ENCODE results near the gene GOLGA6L2.

Gene GOLGA6L2, protein sequence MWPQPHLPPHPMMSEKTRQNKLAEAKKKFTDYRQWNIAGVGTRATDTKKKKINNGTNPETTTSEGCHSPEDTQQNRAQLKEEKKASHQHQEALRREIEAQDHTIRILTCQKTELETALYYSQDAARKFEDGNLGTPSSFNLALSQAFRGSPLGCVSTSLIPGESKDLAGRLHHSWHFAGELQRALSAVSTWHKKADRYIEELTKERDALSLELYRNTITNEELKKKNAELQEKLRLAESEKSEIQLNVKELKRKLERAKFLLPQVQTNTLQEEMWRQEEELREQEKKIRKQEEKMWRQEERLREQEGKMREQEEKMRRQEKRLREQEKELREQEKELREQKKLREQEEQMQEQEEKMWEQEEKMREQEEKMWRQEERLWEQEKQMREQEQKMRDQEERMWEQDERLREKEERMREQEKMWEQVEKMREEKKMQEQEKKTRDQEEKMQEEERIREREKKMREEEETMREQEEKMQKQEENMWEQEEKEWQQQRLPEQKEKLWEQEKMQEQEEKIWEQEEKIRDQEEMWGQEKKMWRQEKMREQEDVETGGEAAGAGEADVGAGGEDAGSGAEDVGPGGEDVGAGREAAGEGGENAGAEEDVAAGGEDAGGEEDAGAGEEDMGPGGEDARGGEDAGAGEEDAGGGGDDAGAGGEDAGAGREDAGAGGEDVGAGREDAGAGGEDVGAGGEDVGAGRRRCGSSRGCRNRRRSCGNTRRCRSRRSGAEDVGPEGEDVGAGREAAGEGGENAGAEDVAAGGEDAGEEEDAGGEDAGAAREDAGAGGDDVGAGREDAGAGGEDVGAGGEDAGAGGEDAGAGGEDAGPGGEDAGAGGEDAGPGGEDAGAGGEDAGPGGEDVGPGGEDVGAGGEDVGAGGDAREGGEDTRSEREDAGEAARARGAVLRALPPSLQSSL

DNA sequence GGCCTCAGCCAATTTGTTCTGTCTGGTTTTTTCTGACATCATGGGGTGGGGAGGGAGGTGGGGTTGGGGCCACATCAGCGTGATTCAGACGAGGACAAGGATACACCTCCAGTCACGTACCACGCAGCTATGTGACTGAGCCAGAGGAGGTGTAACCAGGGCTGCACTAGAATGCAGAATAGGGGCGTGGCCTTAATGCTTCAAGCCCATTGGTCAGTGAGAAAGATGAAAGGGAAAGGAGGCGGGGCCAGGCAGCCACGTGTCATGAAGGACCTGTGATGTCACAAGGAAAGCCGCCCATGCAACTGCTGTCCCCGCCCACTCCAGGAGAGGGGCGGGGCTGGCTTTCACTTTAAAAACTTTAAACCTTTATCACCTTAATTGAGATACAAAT lies at the start of gene GOLGA6L2:
TSS of gene GOLGA6L2 (minus strand) at position 137 of the 394 bp plus-strand sequence. CDS start at position 75, 62 bp downstream.
- no peak within 1 kb of the TSS for H3K27ac Mint-ChIP-seq
- no peak within 1 kb of the TSS for H3K4me3 Mint-ChIP-seq
- DNase-seq (no peak), ATAC-seq (replicated peaks) (no peak)
- H3K27me3 Mint-ChIP-seq, result peaks cover 0 to 3% of the 10 kb centered on the region in 2 donors
- no peaks in the 10 kb centered on the region for H3K4me1 Mint-ChIP-seq
- H3K9me3 Mint-ChIP-seq, result peaks cover 0 to 5% of the 10 kb centered on the region in 2 donors
- H3K36me3 Mint-ChIP-seq, result no peaks in the 10 kb centered on the region

DNA sequence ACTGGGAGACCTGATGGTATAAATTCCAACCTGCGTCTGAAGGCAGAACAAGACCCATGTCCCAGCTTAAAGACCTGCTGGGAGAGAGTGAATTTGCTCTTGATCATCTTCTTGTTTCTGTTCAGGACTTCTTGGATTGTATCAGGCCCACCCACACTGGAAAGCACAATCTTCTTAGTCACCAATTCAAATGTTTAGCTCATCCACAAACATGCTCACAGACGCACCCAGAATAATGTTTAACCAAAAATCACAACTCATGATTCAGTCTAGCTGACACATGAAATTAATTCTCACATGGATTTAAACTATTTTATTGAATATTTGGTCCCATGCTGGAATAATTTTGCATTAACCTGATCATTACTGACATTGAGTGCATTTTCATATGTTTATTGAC lies 37.8 kb upstream of the GOLGA6L2 start:
- H3K9me3 Mint-ChIP-seq, result peaks cover 0 to 1% of the 10 kb centered on the region in 2 donors

DNA sequence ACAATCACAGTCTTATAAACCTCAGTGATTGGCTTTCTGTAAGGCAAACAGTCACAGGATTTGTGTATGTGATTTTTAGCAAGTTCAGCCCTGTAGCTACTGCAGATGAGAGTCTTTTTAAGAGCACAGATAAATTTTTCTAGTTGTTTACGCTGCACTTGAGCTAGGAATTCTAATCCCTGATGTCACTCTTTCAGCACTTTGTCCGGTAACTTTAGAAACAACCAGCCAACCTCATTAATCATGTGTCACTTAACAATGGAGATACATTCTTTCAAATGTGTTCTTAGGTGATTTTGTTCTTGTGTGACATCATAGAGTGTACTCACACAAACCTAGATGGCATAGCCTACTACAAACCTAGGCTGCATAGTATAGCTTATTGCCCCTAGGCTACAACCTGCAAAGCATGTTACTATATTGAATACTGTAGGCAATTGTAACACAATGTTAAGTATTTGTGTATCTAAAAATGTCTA lies 36.8 kb upstream of the GOLGA6L2 start:
- Mint-ChIP-seq H3K27ac (no peak overlapping the region), H3K4me3 (no peak overlapping the region), H3K36me3 (no peaks in the 10 kb centered on the region), H3K4me1 (peaks cover 0 to 3% of the 10 kb centered on the region in 2 donors), H3K27me3 (peaks cover 10 to 19% of the 10 kb centered on the region in 2 donors), H3K9me3 (peaks cover 0 to 1% of the 10 kb centered on the region in 2 donors)
- DNase-seq (no peak), ATAC-seq (replicated peaks) (no peak)

More for the DNA sequence above, 37.8 kb upstream of the GOLGA6L2 start:
- DNase-seq (no peak), ATAC-seq (replicated peaks) (no peak)
- no peak overlapping the region for H3K27ac Mint-ChIP-seq
- peaks cover 0 to 3% of the 10 kb centered on the region in 2 donors for H3K4me1 Mint-ChIP-seq
- peaks cover 10 to 19% of the 10 kb centered on the region in 2 donors for H3K27me3 Mint-ChIP-seq
- H3K36me3 Mint-ChIP-seq, result no peaks in the 10 kb centered on the region
- no peak overlapping the region for H3K4me3 Mint-ChIP-seq

DNA sequence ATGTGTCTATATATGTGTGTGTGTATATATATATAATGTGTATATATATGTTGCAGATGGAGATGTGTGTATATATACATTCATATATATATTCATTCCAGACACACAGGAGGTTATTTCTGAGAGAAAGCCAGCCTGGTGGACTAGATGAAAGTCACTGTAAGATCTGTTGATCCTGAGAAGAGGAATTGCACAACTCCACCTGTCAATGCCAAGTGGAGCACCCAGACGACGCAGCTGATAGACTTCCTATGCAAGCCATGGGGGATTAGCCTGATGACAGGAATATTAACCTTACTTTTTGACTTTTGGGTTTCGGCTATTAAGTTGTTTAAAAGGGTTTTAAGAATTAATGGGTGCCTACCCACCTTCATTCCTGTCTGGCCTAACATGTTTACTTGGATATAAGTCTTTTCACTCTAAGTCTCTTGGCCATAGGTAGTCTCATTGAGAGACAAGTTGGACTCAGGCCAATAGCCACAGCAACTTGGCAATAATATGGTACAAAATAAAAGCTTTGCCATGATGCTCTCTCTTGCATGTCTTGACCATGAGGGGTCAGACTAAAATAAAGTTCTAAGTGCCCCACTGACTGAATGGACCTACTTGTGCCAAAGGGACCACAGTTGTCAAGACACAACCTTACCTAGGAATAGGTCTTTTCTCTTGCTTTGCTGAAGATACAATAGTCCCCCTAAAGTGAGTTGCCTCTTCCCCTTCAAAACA lies 35.9 kb upstream of the GOLGA6L2 start:
- Mint-ChIP-seq H3K27ac (no peak overlapping the region), H3K4me1 (peaks cover 0 to 3% of the 10 kb centered on the region in 2 donors), H3K27me3 (peaks cover 10 to 19% of the 10 kb centered on the region in 2 donors), H3K9me3 (peaks cover 0 to 1% of the 10 kb centered on the region in 2 donors), H3K4me3 (no peak overlapping the region), H3K36me3 (no peaks in the 10 kb centered on the region)
- DNase-seq, result no peak
- ATAC-seq (replicated peaks), result no peak

DNA sequence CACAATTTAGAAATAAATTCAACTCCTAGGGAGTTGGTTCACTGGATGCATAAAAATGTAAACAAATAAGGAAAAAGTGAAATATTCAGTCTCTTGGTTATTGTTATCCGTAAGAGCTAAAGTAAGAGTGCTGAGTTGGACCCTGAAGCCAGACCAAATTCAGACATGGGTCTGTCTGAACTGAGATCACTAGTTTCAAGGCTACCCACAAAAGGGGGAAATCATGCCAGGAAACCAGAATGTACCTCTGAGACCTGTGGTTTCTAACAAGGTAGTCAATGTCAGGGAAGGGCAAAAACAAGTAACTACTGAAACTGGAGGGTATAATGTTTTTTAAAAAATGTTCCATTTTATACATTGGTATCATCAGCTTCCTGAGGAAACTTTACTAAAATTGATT lies 35.2 kb upstream of the GOLGA6L2 start:
- peaks cover 10 to 19% of the 10 kb centered on the region in 2 donors for H3K27me3 Mint-ChIP-seq
- DNase-seq (no peak), ATAC-seq (replicated peaks) (no peak)
- H3K36me3 Mint-ChIP-seq, result no peaks in the 10 kb centered on the region
- H3K27ac Mint-ChIP-seq, result no peak overlapping the region
- no peaks in the 10 kb centered on the region for H3K9me3 Mint-ChIP-seq
- peaks cover 0 to 3% of the 10 kb centered on the region in 2 donors for H3K4me1 Mint-ChIP-seq
- H3K4me3 Mint-ChIP-seq, result no peak overlapping the region

DNA sequence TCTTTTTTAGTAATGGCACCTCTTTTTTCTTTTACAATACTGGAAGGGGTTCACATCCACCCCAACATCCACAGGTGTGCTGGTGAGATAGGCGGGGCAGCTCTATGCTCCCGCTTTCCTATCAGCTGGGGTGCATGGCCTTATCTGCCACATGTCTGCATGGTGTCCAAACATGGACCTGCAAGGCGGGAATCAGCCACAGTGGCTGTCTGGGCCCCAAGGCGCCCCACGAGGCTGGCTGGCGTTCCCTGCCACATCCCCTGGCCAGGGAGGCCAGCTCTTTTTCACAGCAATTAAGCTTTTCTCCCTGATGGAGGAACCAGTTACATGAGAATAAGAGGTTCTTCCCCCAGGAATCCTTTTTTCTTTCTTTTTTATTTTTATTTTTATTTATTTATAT lies 30.9 kb upstream of the GOLGA6L2 start:
- DNase-seq (no peak), ATAC-seq (replicated peaks) (no peak)
- no peak overlapping the region for H3K27ac Mint-ChIP-seq
- peaks cover 0 to 6% of the 10 kb centered on the region in 2 donors for H3K27me3 Mint-ChIP-seq
- H3K4me1 Mint-ChIP-seq, result peaks cover 0 to 3% of the 10 kb centered on the region in 2 donors
- H3K36me3 Mint-ChIP-seq, result no peaks in the 10 kb centered on the region
- H3K9me3 Mint-ChIP-seq, result no peaks in the 10 kb centered on the region
- no peak overlapping the region for H3K4me3 Mint-ChIP-seq

DNA sequence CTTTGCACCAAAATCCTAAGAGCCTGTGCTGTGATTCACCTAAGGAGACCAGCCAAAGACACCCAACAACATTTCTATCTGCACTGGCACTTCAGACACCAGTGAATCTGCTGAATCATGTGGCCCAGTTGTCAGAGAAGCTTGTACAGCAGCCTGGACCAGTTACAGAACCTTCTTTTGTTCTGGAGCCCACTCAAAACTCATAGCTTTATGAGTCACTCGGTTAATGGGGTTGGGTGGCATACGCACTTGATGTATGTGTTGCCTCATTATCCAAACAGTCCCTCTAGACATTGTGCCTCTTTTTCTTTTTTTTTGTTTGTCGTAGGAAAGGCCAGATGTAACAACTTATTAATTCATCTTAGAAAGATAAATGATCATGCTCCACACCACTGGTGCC lies 25.6 kb upstream of the GOLGA6L2 start:
- no peak for DNase-seq
- H3K27ac Mint-ChIP-seq, result no peak overlapping the region
- H3K4me3 Mint-ChIP-seq, result no peak overlapping the region
- H3K27me3 Mint-ChIP-seq, result no peaks in the 10 kb centered on the region
- H3K4me1 Mint-ChIP-seq, result no peaks in the 10 kb centered on the region
- no peak for ATAC-seq (replicated peaks)
- H3K36me3 Mint-ChIP-seq, result no peaks in the 10 kb centered on the region
- no peaks in the 10 kb centered on the region for H3K9me3 Mint-ChIP-seq

DNA sequence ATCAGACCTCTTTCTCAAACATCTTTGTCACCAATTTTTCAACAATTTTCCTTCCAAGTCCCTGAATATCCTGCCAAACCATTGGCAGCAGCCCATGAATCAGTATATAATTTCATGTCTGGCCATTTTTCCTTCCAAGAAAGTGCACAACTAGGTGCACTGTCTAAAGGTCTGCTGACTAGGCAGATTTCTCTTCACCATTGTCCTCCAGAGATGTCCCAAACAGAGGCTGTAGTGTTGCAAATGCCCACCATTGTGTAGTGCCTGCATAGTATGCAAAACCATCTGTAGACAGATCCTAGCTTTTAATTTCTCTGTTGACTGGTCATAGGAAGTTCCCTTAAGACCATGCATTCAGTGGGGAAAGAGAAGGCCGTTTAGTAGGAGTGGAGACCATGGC lies 25.0 kb upstream of the GOLGA6L2 start:
- Mint-ChIP-seq H3K9me3 (no peaks in the 10 kb centered on the region), H3K27ac (no peak overlapping the region), H3K27me3 (peaks cover 0 to 3% of the 10 kb centered on the region in 2 donors), H3K4me3 (no peak overlapping the region), H3K36me3 (no peaks in the 10 kb centered on the region), H3K4me1 (no peaks in the 10 kb centered on the region)
- DNase-seq, result no peak
- no peak for ATAC-seq (replicated peaks)

DNA sequence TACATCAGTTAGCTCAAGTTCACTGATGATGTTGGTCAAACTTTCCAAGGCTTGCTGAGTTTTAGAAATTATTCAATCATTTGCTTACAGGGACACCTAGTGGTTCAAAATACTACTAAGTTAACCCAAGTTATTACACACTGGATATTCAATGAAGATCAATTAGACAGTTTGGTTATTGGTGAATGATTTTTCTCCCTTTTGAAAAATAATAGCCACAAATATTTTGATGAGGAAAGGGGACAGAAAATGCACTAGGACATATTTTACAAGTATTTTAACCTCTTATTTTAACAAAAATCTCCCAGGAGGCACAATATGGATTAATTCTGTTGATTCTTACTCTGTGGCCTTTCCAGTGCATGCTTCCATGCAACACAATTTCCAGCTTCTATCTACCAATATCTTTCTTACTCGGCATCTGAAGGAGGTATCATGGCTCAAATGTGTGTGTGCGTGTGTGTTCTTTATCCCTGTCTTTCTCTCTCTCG lies 20.1 kb upstream of the GOLGA6L2 start:
- H3K4me3 Mint-ChIP-seq, result no peak overlapping the region
- peak; percentile 43 to 50 for ATAC-seq (replicated peaks)
- H3K9me3 Mint-ChIP-seq, result no peaks in the 10 kb centered on the region
- H3K27me3 Mint-ChIP-seq, result peaks cover 0 to 8% of the 10 kb centered on the region in 2 donors
- H3K4me1 Mint-ChIP-seq, result no peaks in the 10 kb centered on the region
- H3K36me3 Mint-ChIP-seq, result no peaks in the 10 kb centered on the region
- DNase-seq, result no peak
- no peak overlapping the region for H3K27ac Mint-ChIP-seq

DNA sequence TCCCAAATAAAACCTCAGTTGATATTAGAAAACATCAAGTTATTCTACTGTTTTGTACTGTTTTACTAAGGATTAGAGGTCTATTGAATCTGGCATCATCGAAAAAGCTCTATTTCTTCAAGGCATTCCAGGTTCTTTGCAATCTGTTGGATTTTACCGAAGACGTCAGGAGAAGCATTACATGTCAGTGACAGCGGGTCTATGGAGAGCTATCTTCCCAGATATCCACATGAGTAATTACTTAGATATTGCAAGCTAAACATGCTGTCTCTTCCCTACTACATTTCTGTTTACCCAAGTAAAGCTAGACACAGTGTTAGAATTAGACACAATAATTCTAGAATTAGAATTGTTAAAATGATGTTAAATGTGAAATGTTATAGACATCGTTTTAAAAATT lies 10.8 kb upstream of the GOLGA6L2 start:
- DNase-seq (no peak), ATAC-seq (replicated peaks) (no peak)
- Mint-ChIP-seq H3K36me3 (no peaks in the 10 kb centered on the region), H3K9me3 (peaks cover 0 to 1% of the 10 kb centered on the region in 2 donors), H3K27ac (no peak overlapping the region), H3K4me1 (no peaks in the 10 kb centered on the region), H3K27me3 (no peaks in the 10 kb centered on the region), H3K4me3 (no peak overlapping the region)

DNA sequence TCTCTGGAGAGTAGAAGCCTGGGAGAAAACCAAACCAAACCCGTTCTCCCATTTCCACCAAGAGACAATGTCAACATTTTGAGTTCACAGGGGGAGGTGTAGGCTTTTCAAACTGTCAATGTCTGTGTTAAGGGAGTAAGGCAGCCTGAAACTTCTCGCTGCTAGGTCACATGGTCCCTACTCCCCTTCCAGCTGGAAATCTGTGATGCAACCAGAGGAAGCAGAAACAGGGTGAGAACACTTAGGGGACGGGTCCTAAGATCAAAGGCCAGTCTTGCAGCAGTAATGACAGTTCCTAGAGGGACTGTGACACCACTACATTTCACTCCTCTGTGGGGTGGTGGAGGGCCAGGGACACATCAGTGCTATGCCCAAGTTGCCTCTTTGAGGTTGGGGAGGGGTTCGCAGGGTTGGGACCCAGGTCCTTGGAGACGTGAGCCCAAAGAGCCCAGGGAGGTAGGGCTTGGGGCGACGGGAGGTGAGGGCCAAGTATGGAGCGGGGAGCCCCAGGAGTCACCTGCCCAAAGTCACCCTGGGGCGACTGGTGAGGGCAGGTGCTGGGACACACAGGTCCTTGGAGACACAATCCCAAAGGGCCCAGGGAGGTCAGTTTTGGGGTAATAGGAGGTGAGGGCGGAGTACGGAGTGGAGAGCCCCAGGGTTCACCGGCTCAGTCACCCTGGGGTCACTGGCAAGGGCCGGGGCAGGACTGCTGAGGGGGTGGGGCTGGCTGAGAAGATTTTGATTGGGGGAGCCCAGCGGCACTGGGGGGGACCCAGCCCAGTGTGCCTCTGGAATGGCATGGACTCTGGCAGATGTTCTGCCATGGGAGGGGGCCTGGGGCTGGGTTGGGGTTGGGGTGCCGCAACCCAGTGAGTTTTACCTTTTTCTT lies 582 bp downstream of the GOLGA6L2 start:
- H3K36me3 Mint-ChIP-seq, result no peaks in the 10 kb centered on the region
- ATAC-seq (replicated peaks) (no peak), DNase-seq (no peak)
- no peak overlapping the region for H3K4me3 Mint-ChIP-seq
- no peak overlapping the region for H3K27ac Mint-ChIP-seq
- H3K27me3 Mint-ChIP-seq, result peaks cover 0 to 3% of the 10 kb centered on the region in 2 donors
- H3K4me1 Mint-ChIP-seq, result no peaks in the 10 kb centered on the region
- peaks cover 0 to 5% of the 10 kb centered on the region in 2 donors for H3K9me3 Mint-ChIP-seq

DNA sequence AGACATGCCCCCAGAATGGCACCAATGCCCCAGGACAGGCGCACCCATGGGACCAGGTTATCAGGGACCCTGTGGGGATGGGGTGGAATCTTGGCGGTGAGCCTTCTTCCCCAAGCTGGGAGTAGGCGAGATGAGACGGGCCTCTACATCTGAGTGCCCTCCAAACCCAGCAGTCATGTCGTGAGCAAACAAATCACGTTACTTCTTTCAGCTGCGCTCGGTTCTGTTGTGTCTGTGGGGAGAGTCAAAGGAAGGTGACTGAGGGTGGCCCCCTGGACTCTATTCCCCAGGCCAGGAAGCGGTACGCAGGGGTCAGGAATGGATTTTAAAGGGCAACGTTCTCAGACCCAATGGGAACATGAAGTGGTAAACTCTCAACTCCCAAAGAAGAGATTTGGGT lies 2.8 kb downstream of the GOLGA6L2 start:
- Mint-ChIP-seq H3K9me3 (peaks cover 0 to 5% of the 10 kb centered on the region in 2 donors), H3K36me3 (no peaks in the 10 kb centered on the region), H3K27ac (no peak overlapping the region), H3K4me1 (no peaks in the 10 kb centered on the region), H3K27me3 (peaks cover 0 to 3% of the 10 kb centered on the region in 2 donors), H3K4me3 (no peak overlapping the region)
- DNase-seq, result no peak
- ATAC-seq (replicated peaks), result no peak

DNA sequence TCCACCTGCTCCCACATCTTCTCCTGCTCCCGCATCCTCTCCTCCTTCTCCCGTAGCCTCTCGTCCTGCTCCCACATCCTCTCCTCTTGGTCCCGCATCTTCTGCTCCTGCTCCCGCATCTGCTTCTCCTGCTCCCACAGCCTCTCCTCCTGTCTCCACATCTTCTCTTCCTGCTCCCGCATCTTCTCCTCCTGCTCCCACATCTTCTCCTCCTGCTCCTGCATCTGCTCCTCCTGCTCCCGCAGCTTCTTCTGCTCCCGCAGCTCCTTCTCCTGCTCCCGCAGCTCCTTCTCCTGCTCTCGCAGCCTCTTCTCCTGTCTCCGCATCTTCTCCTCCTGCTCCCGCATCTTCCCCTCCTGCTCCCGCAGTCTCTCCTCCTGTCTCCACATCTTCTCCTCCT lies 5.8 kb downstream of the GOLGA6L2 start:
- H3K4me3 Mint-ChIP-seq, result no peak overlapping the region
- DNase-seq (no peak), ATAC-seq (replicated peaks) (no peak)
- no peaks in the 10 kb centered on the region for H3K36me3 Mint-ChIP-seq
- no peaks in the 10 kb centered on the region for H3K9me3 Mint-ChIP-seq
- no peak overlapping the region for H3K27ac Mint-ChIP-seq
- H3K4me1 Mint-ChIP-seq, result no peaks in the 10 kb centered on the region
- H3K27me3 Mint-ChIP-seq, result peaks cover 0 to 3% of the 10 kb centered on the region in 2 donors
